Suprapubic skin (tissue), 4 donors: ENCODE measurements around the gene KCNA1. TPM values are rescaled to one million over a fixed set of nuclear protein-coding genes. Genes with fewer than 3 reads are reported as not detected.

ENCODE experiments used
- DNase-seq, 2 donors: peaks; one replicate each; pipeline ENCODE4 v3.0.0-alpha.2; 2019; ENCODE audit warnings: low spot score in 2 of 2
- H3K27ac ChIP-seq: fragments of 200-600 bp; sonication (generic); one replicate; pipeline ENCODE4 v1.5.1; 2019
- H3K27me3 ChIP-seq: fragments of 200-600 bp; sonication (generic); one replicate; pipeline ENCODE4 v1.5.1; 2019
- H3K36me3 ChIP-seq: fragments of 200-600 bp; sonication (generic); one replicate; pipeline ENCODE4 v1.5.1; 2019
- H3K4me1 ChIP-seq: fragments of 200-600 bp; sonication (generic); one replicate; pipeline ENCODE4 v1.5.1; 2019
- H3K4me3 ChIP-seq: fragments of 200-600 bp; sonication (generic); one replicate; pipeline ENCODE4 v1.5.1; 2019; ENCODE audit warnings: mild to moderate bottlenecking
- H3K9me3 ChIP-seq: fragments of 200-600 bp; sonication (generic); one replicate; pipeline ENCODE4 v1.5.1; 2019
- CTCF ChIP-seq, 2 donors: fragments of 200-600 bp in 1 of 2; fragments of 450-650 bp in 1 of 2; sonication (generic) in 1 of 2; IDR thresholded peaks; one replicate each; pipeline ENCODE4 v1.5.1; 2016 to 2019; ENCODE audit warnings: antibody characterized with exemption in 2 of 2, mild to moderate bottlenecking in 1 of 2, moderate library complexity in 1 of 2
- EP300 ChIP-seq: sonication (generic); formaldehyde crosslinking; IDR thresholded peaks from one replicate; pipeline ENCODE4 v1.6.1; 2017; ENCODE audit warnings: antibody characterized with exemption
- POLR2A ChIP-seq, 2 donors: fragments of 450-650 bp; IDR thresholded peaks; one replicate each; pipeline ENCODE4 v1.6.1; 2017; ENCODE audit warnings: antibody characterized with exemption in 2 of 2, mild to moderate bottlenecking in 2 of 2, moderate library complexity in 2 of 2
- POLR2AphosphoS5 ChIP-seq, 3 donors: sonication (generic); formaldehyde crosslinking; IDR thresholded peaks; one replicate each; pipeline ENCODE4 v1.6.1; 2017; ENCODE audit warnings: antibody characterized with exemption in 3 of 3
- WGBS: methylation state at CpG from one replicate; pipeline ENCODE4 v1.1.5; 2018; 5-methylcytosine and 5-hydroxymethylcytosine counted together
- total RNA-seq, 4 donors: library from RNA; depleted of rRNA; stranded (reverse); fragments of >200 nt; gene quantifications; one replicate each; pipeline ENCODE4 v1.1.0, GENCODE V29; 2016

The KCNA1 gene
- total RNA-seq, 4 donors from 2014 or later: not detected

- H3K4me3 ChIP-seq: no peak overlapping the region
- H3K27me3 ChIP-seq: peaks cover 7% of the 10 kb centered on the region
- 75% methylated on average over 4 of the region's 4 CpGs for WGBS
- no peaks in the 10 kb centered on the region for H3K4me1 ChIP-seq
- TF ChIP-seq POLR2A (IDR thresholded peaks at IDR 0.05): no peak
- TF ChIP-seq CTCF (IDR thresholded peaks at IDR 0.05): no peak
- TF ChIP-seq EP300: no peak
- TF ChIP-seq POLR2AphosphoS5 (IDR thresholded peaks at IDR 0.05): no peak
- no peak overlapping the region for H3K27ac ChIP-seq
- no peaks in the 10 kb centered on the region for H3K9me3 ChIP-seq
- no peak for DNase-seq
- no peaks in the 10 kb centered on the region for H3K36me3 ChIP-seq
These were observed 34.2 kb downstream of the KCNA1 start for GRCh38 chr12:4943938-4944284.

GRCh38 chr12:4947253-4947652 lies 37.5 kb downstream of the KCNA1 start:
- TF ChIP-seq POLR2A (IDR thresholded peaks at IDR 0.05) (no peak), POLR2AphosphoS5 (IDR thresholded peaks at IDR 0.05) (no peak), CTCF (IDR thresholded peaks at IDR 0.05) (no peak), EP300 (no peak)
- Histone ChIP-seq H3K4me1 (no peaks in the 10 kb centered on the region), H3K9me3 (no peaks in the 10 kb centered on the region), H3K36me3 (no peaks in the 10 kb centered on the region), H3K27ac (no peak overlapping the region), H3K4me3 (no peak overlapping the region), H3K27me3 (peaks cover 21% of the 10 kb centered on the region)
- 78% methylated on average over 12 of the region's 12 CpGs for WGBS
- no peak for DNase-seq

GRCh38 chr12:4951083-4951482 lies 41.4 kb downstream of the KCNA1 start:
- no peak overlapping the region for H3K27ac ChIP-seq
- H3K27me3 ChIP-seq: peaks cover 49% of the 10 kb centered on the region
- H3K36me3 ChIP-seq: no peaks in the 10 kb centered on the region
- no peaks in the 10 kb centered on the region for H3K4me1 ChIP-seq
- WGBS: 91% methylated on average over 7 of the region's 7 CpGs
- H3K9me3 ChIP-seq: no peaks in the 10 kb centered on the region
- H3K4me3 ChIP-seq: no peak overlapping the region
- DNase-seq: no peak
- TF ChIP-seq CTCF (IDR thresholded peaks at IDR 0.05): no peak
- no peak for TF ChIP-seq POLR2AphosphoS5 (IDR thresholded peaks at IDR 0.05)

GRCh38 chr12:4951601-4952000 lies 41.9 kb downstream of the KCNA1 start:
- H3K36me3 ChIP-seq: no peaks in the 10 kb centered on the region
- 79% methylated on average over 3 of the region's 3 CpGs for WGBS
- H3K4me3 ChIP-seq: no peak overlapping the region
- no peaks in the 10 kb centered on the region for H3K4me1 ChIP-seq
- H3K9me3 ChIP-seq: no peaks in the 10 kb centered on the region
- no peak overlapping the region for H3K27ac ChIP-seq
- H3K27me3 ChIP-seq: peaks cover 49% of the 10 kb centered on the region
- TF ChIP-seq POLR2AphosphoS5 (IDR thresholded peaks at IDR 0.05): no peak
- no peak for TF ChIP-seq CTCF (IDR thresholded peaks at IDR 0.05)
- no peak for TF ChIP-seq EP300
- no peak for TF ChIP-seq POLR2A (IDR thresholded peaks at IDR 0.05)
- DNase-seq: no peak

- no peak for DNase-seq
- TF ChIP-seq POLR2A (IDR thresholded peaks at IDR 0.05): no peak
- TF ChIP-seq CTCF (IDR thresholded peaks at IDR 0.05): no peak
- no peak for TF ChIP-seq POLR2AphosphoS5 (IDR thresholded peaks at IDR 0.05)
- no peak for TF ChIP-seq EP300
- peaks cover 55% of the 10 kb centered on the region for H3K27me3 ChIP-seq
- H3K4me1 ChIP-seq: no peaks in the 10 kb centered on the region
- H3K9me3 ChIP-seq: no peaks in the 10 kb centered on the region
- H3K27ac ChIP-seq: no peak overlapping the region
- no peaks in the 10 kb centered on the region for H3K36me3 ChIP-seq
- WGBS: 60% methylated on average over 10 of the region's 10 CpGs
- H3K4me3 ChIP-seq: no peak overlapping the region
These were observed 45.1 kb downstream of the KCNA1 start for GRCh38 chr12:4954621-4955354.
